Stimulated activated CD4-positive, alpha-beta T cell treated with anti-CD3 and anti-CD28 coated beads, Interleukin-1b, Interleukin-23, amount 100 ng/mL, for 1 hour (primary cell): ENCODE results near the gene CUEDC1.

Experiments used
- DNase-seq, 2 donors: peaks; one replicate each; pipeline ENCODE4 v3.0.0-alpha.2; 2020; ENCODE audit warnings: low read depth in 2 of 2

Gene CUEDC1

DNA sequence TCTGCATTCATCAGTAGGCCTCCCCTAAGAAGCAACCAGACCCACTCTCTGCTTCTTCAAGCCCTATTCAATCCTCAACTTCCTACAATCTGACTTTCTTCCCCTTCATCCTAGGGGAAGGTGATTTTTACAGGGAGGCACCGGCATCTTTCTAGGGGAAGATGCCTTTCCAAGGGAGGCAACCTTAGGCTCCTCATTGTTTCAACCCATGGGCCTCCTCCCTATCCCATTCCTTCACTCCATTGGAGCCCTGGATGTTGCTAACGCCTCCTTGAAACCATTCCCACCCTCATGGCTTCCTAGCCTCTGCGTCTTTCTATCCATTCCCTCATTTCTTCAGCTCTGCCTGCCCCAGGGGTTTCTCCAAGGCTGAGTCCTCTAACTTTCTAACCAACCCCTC is 2.7 kb upstream of the CUEDC1 start:
- DNase-seq, result no peak

DNA sequence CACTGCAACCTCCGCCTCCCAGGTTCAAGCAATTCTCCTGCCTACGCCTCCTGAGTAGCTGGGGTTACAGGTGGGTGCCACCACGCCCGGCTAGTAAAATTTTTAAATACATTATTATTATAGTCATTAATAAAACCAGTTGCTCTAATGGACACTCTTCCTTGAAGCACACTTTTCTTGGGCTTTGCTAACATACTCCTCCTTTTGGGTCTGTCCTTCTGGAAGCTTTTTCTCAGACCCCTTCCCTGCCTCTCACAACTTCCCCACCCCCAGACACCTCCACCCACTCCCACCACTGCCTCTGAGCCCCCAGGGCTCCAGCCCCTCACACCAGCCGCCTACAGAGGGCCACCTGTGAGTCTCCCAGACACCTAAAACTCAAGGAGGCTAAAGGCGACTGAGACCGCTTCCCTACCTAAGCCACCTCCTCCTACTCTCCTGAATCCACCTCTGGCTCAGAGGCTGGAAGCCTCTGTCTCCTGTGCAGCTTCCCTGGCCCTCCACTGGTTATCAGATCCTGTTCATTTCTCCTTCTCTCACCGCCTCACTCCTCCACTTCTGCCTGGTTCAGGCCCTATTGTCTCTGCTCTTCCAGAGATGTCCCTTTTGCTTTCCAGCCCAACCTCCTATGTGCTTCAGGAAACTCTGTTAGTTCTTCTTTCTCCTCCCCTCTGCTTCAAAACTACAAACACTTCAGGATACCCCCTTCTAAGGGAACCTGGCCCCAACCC is 2.1 kb upstream of the CUEDC1 start:
- DNase-seq, result no peak

DNA sequence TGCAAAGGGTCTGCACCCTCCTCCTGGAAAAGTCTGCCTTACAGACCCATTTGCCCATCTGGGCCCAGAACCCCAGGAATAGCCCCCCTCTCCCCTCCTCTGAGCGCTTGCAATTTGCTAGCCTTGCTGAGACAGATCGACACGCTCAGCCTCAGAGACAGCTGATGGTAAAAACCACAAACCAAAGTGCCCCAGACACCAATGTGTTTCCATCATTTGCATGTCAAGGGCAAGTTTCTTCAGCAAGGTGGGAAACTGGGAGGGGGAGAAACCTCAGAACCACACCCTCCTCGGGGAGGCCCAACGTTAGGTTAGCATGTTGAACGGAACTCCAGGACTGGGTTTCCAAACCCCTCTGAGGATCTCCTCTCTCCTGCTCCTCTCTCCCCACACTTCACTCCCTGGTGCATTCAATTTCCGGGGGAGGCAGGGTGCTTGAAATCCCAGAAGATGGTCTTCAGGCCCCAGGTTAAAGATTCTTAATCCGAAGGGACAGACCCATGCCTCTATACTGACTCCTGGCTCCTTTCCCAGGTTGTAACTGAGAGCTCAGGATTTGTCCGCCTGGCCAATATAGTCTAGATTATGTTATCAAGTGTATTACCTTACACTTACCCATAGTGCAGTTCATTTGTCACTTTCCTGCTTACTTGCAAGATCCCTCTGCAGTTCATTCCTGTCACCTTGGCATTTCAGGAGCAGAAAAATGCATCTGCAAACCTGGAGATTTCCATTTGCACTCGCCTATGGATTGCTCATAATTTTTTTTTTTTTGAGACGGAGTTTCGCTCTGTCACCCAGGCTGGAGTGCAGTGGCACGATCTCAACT is 1.3 kb upstream of the CUEDC1 start:
- DNase-seq, result no peak

DNA sequence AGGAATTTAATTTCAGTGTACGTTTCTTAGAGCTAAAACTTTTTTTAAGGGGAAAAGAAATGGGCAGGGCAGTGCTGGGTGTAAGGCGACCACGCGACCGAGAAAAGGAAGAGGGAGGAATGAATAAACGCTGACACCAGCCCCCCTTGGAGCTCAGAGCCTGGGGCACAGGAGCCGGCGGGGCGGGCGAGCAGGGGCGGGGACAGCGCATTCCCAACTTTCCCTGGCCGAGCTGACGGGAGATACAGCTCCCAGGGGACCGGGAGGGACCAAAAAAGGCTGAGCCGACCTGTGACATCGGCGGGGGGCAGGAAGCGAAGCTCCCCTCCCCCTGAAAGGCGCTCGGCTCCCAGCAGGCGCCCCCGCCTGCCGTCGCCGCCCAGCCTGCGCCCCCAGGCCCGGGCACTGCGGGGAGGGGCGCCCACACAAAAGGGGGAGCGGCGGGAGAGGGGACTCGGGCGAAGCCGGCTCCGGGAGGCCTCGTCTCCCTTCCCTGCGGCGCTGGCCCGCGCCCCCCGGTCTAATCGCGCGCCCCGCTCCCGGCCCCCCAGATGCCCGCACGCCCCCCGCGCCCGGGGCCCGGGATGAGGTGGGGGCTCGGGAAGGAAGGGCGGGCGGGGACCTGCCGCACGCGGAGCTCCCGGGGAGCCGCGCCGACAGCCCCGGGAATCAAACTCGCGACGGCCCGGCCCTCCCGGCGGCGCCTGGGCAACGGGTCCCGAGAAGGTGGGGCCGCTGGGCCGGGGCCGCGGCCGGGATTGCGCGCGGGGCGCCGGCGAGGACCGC is 622 bp downstream of the CUEDC1 start:
- no peak for DNase-seq

DNA sequence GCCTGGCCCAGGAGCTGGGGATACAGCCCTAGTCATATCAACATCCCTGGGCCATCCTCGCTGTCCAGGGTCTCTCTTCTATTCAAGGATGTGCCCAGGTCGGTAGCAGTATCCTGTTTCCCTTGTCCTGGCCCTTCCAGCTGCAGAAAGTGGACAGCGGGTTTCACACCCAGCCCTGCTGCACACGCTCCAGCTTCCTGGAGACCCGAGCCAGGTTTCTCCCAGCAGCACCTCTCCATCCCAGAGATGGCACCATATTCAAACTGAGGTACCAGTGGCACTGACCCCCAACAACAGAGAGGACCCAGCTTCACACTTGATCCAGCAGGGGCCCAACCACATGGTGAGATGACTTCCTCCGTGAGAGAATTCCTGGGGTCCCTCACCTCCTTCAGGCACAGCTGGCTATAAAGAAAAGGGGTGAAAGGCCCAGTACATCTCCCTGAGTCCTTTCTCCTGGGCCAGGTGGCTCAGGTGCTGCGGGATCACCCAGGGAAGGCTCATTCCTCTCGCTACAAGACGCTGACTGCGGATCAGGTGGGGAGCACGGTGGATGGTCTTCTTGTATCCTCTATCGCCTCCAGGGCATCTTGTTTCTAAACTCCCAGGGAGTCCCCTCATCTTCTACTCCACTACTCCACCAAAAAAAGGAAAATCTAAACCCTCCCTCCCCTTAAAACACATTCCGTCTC is 1.4 kb downstream of the CUEDC1 start:
- no peak for DNase-seq

GRCh38 chr17:57953219-57953618 is 2.0 kb downstream of the CUEDC1 start:
- no peak for DNase-seq

- no peak for DNase-seq
These were observed 5.6 kb downstream of the CUEDC1 start for GRCh38 chr17:57949649-57950048.

- no peak for DNase-seq
These were observed 6.4 kb downstream of the CUEDC1 start for GRCh38 chr17:57948555-57949420.

GRCh38 chr17:57948169-57948554 is 7.0 kb downstream of the CUEDC1 start:
- DNase-seq, result no peak

GRCh38 chr17:57947369-57947768 is 7.8 kb downstream of the CUEDC1 start:
- DNase-seq, result no peak

GRCh38 chr17:57946798-57947358 is 8.3 kb downstream of the CUEDC1 start:
- no peak for DNase-seq

- DNase-seq, result no peak
These were observed 9.0 kb downstream of the CUEDC1 start for GRCh38 chr17:57945996-57946797.

- no peak for DNase-seq
These were observed 10.3 kb downstream of the CUEDC1 start for GRCh38 chr17:57944908-57945307.

DNA sequence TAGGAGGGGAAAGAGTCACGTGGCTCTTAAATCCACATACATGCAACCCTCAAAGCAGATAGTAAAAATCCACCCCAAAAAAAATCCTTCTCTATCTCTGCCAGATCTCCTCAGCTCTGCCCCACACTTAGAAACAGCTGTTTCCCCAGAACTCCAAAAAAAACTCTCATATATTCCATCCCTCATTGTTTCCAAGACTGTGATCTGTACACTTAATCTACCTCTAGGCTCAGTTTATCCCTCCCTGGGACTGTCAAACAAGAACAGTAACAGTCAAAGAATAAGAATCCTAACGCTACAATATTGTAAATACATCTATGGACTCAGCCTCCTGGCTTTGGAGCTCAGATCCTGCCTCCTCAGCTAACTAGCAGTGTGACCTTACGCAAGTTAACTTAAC is 11.6 kb downstream of the CUEDC1 start:
- no peak for DNase-seq

- DNase-seq, result no peak
These were observed 12.1 kb downstream of the CUEDC1 start for GRCh38 chr17:57943140-57943539.

GRCh38 chr17:57941384-57942370 is 13.5 kb downstream of the CUEDC1 start:
- no peak for DNase-seq

GRCh38 chr17:57940653-57941329 is 14.4 kb downstream of the CUEDC1 start:
- DNase-seq, result no peak

DNA sequence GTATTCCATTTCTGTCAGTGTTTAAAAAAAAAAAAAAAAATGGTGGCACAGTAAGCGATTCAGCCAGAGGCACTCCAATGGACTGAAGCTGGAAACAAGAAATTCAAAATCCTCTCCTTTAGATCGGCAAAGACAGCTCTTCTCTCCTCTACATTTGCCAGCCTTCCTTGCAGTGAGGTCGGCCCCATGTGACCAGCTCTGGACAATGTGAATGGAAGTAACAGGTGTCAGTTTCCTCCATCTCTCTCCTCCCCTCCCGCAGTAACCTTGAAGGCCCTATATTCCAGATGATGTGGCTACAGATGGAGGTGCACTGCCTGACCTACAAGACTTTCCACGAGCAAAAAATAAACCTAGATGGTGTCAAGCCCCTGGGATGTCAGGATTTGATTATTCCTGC is 15.0 kb downstream of the CUEDC1 start:
- DNase-seq, result no peak
